BLaER1 (cell line): ENCODE results near the gene STOML1.

Experiments
- H3K27ac ChIP-seq: shearing (Covaris generic); formaldehyde crosslinking; 2 replicates; pipeline ENCODE4 v1.8.1; 2022
- H3K27me3 ChIP-seq: shearing (Covaris generic); formaldehyde crosslinking; 2 replicates; pipeline ENCODE4 v1.8.1; 2022
- H3K36me3 ChIP-seq: shearing (Covaris generic); formaldehyde crosslinking; 2 replicates; pipeline ENCODE4 v1.8.1; 2022
- H3K4me1 ChIP-seq: shearing (Covaris generic); formaldehyde crosslinking; 2 replicates; pipeline ENCODE4 v1.8.1; 2022
- H3K4me2 ChIP-seq: shearing (Covaris generic); formaldehyde crosslinking; 2 replicates; pipeline ENCODE4 v1.8.1; 2022
- H3K4me3 ChIP-seq: shearing (Covaris generic); formaldehyde crosslinking; 2 replicates; pipeline ENCODE4 v1.8.1; 2022
- H3K9ac ChIP-seq: shearing (Covaris generic); formaldehyde crosslinking; 2 replicates; pipeline ENCODE4 v1.8.1; 2022
- H3K9me3 ChIP-seq: shearing (Covaris generic); formaldehyde crosslinking; 2 replicates; pipeline ENCODE4 v1.8.1; 2022
- H4K20me1 ChIP-seq: shearing (Covaris generic); formaldehyde crosslinking; 2 replicates; pipeline ENCODE4 v1.8.1; 2022
- Cebpa-rat ChIP-seq: shearing (Covaris generic); IDR thresholded peaks from 2 replicates; pipeline ENCODE4 v1.8.1; 2022

The STOML1 gene

DNA sequence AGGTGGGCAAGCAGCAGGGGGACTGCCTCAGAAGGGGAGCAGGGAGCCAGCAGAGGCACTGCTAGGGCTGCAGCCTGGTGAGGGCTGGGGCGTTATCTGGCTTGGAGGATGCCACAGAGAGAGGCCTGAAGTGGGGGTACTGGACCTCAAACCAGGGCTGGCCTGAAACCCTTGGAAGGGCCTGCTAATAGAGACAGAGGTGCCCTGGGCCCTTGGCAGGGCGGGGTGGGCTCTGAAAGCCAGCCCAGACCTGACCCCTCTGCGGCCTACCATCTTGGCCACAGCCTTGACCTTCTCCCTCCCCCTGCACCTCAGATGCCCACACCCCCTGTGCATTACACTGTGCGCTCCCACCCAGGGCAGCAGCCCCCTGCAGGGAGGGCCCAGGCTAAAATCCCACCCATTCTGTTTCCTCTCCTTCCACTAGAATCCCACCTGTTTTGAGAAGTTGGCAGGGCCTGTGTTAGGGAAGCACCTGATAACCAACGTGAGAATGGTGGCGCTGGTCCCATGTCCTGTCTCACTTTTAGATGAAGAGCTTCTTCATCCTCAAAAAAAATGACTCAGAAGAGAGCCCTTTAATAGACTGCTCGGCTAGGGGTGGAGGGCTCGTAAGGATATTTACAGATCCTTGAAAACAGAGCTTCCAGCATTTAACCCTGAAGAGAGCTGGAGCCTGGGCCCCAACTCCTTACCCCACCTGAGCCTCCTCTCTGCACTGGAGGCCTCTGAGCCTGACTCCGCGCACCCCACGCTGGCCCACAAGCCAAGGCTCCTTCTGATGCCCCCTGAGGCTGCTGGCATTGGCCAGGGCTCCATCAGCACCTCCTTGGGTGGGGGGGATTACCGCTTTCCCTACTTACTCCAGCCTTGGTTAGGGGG, 36.0 kb downstream of the STOML1 start:
- Histone ChIP-seq H3K4me2 (peak overlapping the region; percentile 69), H3K4me3 (no peak overlapping the region), H3K9ac (no peak overlapping the region)

GRCh38 chr15:73955326-73955725, 36.8 kb downstream of the STOML1 start:
- Histone ChIP-seq H3K4me1 (peaks cover 78% of the 10 kb centered on the region), H3K9ac (no peak overlapping the region), H3K36me3 (no peaks in the 10 kb centered on the region), H3K4me2 (no peak overlapping the region), H3K27me3 (no peaks in the 10 kb centered on the region), H3K9me3 (no peaks in the 10 kb centered on the region), H3K27ac (no peak overlapping the region), H3K4me3 (no peak overlapping the region), H4K20me1 (no peaks in the 10 kb centered on the region)
- TF ChIP-seq Cebpa-rat = no peak

More for the DNA sequence above, 36.0 kb downstream of the STOML1 start:
- Histone ChIP-seq H4K20me1 (no peaks in the 10 kb centered on the region), H3K27me3 (no peaks in the 10 kb centered on the region), H3K4me1 (peaks cover 76% of the 10 kb centered on the region), H3K27ac (no peak overlapping the region), H3K36me3 (no peaks in the 10 kb centered on the region), H3K9me3 (no peaks in the 10 kb centered on the region)
- TF ChIP-seq Cebpa-rat = no peak

DNA sequence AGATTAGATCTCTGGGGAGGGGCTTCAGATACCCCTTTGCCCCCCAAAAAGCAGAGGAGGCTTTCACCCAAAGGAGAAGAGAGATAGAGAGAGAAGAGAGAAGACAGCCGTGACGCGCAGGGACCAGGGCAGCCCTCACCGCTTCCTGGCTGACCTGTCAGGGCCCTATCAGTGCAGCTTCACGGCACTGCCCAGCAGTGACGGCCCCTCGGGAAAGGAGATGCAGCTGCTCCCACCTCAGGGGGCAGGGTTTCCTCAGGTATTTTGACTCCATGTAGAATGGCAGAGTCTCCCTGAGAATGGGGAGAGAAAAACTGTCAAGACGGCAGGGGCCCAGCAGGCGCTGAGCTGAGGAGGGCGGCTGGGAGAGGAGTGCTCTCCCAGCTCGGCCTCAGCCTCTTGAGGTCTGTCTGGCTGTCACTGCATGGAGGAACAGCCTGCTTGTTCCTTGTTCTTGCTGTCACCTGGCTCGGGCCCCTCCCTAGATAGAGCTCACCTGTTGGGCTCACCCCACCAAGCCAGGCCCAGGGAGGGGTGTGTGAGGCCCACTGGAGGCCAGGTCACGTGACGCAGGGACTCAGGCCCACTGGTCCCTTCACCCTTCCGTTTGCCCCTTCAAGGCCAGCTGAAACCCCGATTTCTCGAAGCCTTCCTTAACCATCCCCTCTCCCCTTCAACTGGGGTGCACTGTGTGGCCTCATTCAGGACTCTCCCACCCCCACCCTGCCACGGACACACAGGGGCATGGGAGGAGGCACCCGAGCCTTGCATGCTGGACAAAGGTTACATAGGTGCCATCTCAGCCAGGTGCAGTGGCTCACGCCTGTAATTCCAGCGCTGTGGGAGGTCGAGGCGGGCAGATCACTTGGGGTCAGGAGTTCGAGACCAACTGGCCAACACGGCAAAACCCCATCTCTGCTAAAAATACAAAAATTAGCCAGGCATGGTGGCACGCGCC, 37.6 kb downstream of the STOML1 start:
- Histone ChIP-seq H4K20me1 (no peaks in the 10 kb centered on the region), H3K9ac (no peak overlapping the region), H3K27me3 (no peaks in the 10 kb centered on the region), H3K4me2 (peak overlapping the region; percentile 8), H3K4me1 (peaks cover 78% of the 10 kb centered on the region), H3K9me3 (no peaks in the 10 kb centered on the region), H3K36me3 (no peaks in the 10 kb centered on the region), H3K4me3 (no peak overlapping the region), H3K27ac (no peak overlapping the region)
- TF ChIP-seq Cebpa-rat = no peak

- no peaks in the 10 kb centered on the region for H3K36me3 ChIP-seq
- H3K27ac ChIP-seq = 0 out of 2 replicates have a peak overlapping the region, but pooled peaks have one; percentile 72
- peaks cover 73% of the 10 kb centered on the region for H3K4me1 ChIP-seq
- H3K9me3 ChIP-seq = no peaks in the 10 kb centered on the region
- H3K9ac ChIP-seq = no peak overlapping the region
- H3K4me2 ChIP-seq = peak overlapping the region; percentile 81; the same call in 1 of the 2 replicates
- H3K27me3 ChIP-seq = no peaks in the 10 kb centered on the region
- H4K20me1 ChIP-seq = no peaks in the 10 kb centered on the region
- H3K4me3 ChIP-seq = no peak overlapping the region
- no peak for TF ChIP-seq Cebpa-rat
Observed at GRCh38 chr15:73952913-73953750, 39.0 kb downstream of the STOML1 start.

GRCh38 chr15:73952171-73952912, 39.8 kb downstream of the STOML1 start:
- Histone ChIP-seq H4K20me1 (no peaks in the 10 kb centered on the region), H3K9me3 (no peaks in the 10 kb centered on the region), H3K27me3 (no peaks in the 10 kb centered on the region), H3K36me3 (no peaks in the 10 kb centered on the region), H3K4me1 (peaks cover 65% of the 10 kb centered on the region), H3K9ac (peak overlapping the region; percentile 69), H3K4me2 (peak overlapping the region; percentile 81), H3K27ac (peak overlapping the region; percentile 72), H3K4me3 (no peak overlapping the region)
- TF ChIP-seq Cebpa-rat = no peak

- H3K9me3 ChIP-seq = no peaks in the 10 kb centered on the region
- peak overlapping the region; percentile 72 for H3K27ac ChIP-seq
- no peaks in the 10 kb centered on the region for H3K36me3 ChIP-seq
- peak overlapping the region; percentile 69 for H3K9ac ChIP-seq
- peaks cover 63% of the 10 kb centered on the region for H3K4me1 ChIP-seq
- peak overlapping the region; percentile 81 for H3K4me2 ChIP-seq
- no peaks in the 10 kb centered on the region for H3K27me3 ChIP-seq
- H4K20me1 ChIP-seq = no peaks in the 10 kb centered on the region
- no peak for TF ChIP-seq Cebpa-rat
- H3K4me3 ChIP-seq = no peak overlapping the region
Observed at GRCh38 chr15:73951601-73952000, 40.5 kb downstream of the STOML1 start.

GRCh38 chr15:73950831-73951561, 41.1 kb downstream of the STOML1 start:
- Histone ChIP-seq H3K4me1 (peaks cover 65% of the 10 kb centered on the region), H3K4me2 (peak overlapping the region; percentile 81), H3K4me3 (no peak overlapping the region), H3K9me3 (no peaks in the 10 kb centered on the region), H4K20me1 (no peaks in the 10 kb centered on the region), H3K27me3 (no peaks in the 10 kb centered on the region), H3K9ac (peak overlapping the region; percentile 69), H3K36me3 (no peaks in the 10 kb centered on the region), H3K27ac (peak overlapping the region; percentile 72)
- TF ChIP-seq Cebpa-rat = no peak

DNA sequence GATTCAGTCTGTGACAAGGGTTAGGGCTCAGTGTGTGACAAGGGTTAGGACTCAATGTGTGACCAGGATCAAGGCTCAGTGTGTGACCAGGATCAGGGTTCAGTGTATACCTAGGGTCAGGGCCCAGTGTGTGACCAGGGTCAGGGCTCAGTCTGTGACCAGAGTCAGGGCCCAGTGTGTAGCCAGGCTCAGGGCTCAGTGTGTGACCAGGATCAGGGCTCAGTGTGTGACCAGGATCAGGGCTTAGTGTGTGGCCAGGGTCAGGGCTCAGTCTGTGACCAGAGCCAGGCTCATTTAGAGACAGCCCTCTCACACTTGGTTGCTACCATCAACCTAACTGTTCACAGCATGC, 41.6 kb downstream of the STOML1 start:
- H3K9ac ChIP-seq = peak overlapping the region; percentile 41; the same call in 1 of the 2 replicates
- no peaks in the 10 kb centered on the region for H3K36me3 ChIP-seq
- H3K27me3 ChIP-seq = no peaks in the 10 kb centered on the region
- H3K4me1 ChIP-seq = peaks cover 70% of the 10 kb centered on the region
- TF ChIP-seq Cebpa-rat = no peak
- no peak overlapping the region for H3K4me3 ChIP-seq
- peak overlapping the region; percentile 81 for H3K4me2 ChIP-seq
- H3K9me3 ChIP-seq = no peaks in the 10 kb centered on the region
- H4K20me1 ChIP-seq = no peaks in the 10 kb centered on the region
- peak overlapping the region; percentile 72 for H3K27ac ChIP-seq
